IMR-90 (cell line): ENCODE data around the gene PIM3.

Experiments
- BHLHE40 ChIP-seq: fragments of 150-350 bp; IDR thresholded peaks from 2 replicates; pipeline ENCODE4 v1.6.1; 2016; ENCODE audit warnings: mild to moderate bottlenecking, low read depth, low read length
- CEBPB ChIP-seq: IDR thresholded peaks from 2 replicates; pipeline ENCODE4 v1.6.1; 2012; ENCODE audit warnings: low read depth, low read length, improper control_type of control experiment
- CHD1 ChIP-seq: IDR thresholded peaks from 2 replicates; pipeline ENCODE4 v1.6.1; 2012; ENCODE audit warnings: low read depth, low read length, improper control_type of control experiment
- POLR2A ChIP-seq: IDR thresholded peaks from 2 replicates; pipeline ENCODE4 v1.6.1; 2012; ENCODE audit warnings: mild to moderate bottlenecking, low read depth, low read length
- RAD21 ChIP-seq: IDR thresholded peaks from 2 replicates; pipeline ENCODE4 v1.6.1; 2012; ENCODE audit warnings: low read length, improper control_type of control experiment
- RFX5 ChIP-seq: IDR thresholded peaks from 2 replicates; pipeline ENCODE4 v1.8.0; 2012; ENCODE audit warnings: low read depth, mild to moderate bottlenecking, low read length, moderate library complexity
- USF2 ChIP-seq: fragments of 150-350 bp; IDR thresholded peaks from 2 replicates; pipeline ENCODE4 v1.6.1; 2017; ENCODE audit warnings: mild to moderate bottlenecking, antibody characterized with exemption, low read length, low read depth
- TF ChIP-seq, protein P1 (sequence below): conservative IDR thresholded peaks from 2 replicates; pipeline ENCODE4 v1.5.1; 2012; ENCODE audit warnings: mild to moderate bottlenecking, low read depth, low read length, improper control_type of control experiment

DNA sequence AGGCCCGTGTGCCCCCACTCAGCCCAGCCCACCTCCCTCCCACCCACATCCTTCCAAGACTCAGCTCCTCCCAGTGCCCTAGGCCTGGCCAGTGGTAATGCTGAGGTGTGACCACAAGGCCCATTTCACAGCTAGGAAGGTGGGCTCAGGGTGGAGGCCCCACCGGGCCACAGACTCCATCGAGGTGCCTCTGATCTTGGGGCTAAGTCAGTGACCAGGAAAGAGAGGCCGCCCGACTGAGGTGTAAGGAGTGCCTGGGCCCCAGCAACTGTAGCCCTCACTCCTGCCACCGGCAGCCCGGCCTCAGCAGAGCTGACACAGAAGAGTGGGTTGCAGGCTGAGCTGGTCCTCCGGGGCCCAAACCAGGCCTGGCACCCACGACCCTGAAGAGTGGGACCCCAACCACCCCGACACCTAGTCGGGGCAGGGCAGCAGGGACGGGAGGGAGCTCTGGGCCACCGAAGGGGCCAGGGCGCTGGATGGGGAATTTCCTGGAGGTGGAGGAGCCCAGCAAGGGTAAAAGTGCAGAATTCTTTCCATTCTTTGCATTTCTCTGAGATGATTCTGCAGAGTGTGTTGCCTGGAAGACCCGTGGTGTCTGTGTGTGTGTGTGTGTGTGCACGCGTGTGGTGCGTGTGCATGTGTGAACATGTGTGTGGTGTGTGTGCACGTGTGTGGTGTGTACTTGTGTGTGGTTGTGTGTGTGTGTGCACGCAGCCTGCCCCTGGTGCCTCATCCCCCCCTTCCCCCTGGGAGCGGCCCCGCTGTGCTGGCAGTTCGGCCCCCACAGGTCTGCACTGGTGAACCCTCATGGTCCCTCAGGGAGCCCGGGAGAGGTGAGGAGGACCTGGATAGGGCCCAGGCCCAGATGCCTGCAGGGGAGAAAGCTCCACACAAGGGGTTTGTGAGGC is 8.3 kb upstream of the PIM3 start:
- TF ChIP-seq, protein P1, sequence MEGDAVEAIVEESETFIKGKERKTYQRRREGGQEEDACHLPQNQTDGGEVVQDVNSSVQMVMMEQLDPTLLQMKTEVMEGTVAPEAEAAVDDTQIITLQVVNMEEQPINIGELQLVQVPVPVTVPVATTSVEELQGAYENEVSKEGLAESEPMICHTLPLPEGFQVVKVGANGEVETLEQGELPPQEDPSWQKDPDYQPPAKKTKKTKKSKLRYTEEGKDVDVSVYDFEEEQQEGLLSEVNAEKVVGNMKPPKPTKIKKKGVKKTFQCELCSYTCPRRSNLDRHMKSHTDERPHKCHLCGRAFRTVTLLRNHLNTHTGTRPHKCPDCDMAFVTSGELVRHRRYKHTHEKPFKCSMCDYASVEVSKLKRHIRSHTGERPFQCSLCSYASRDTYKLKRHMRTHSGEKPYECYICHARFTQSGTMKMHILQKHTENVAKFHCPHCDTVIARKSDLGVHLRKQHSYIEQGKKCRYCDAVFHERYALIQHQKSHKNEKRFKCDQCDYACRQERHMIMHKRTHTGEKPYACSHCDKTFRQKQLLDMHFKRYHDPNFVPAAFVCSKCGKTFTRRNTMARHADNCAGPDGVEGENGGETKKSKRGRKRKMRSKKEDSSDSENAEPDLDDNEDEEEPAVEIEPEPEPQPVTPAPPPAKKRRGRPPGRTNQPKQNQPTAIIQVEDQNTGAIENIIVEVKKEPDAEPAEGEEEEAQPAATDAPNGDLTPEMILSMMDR = no peak
- TF ChIP-seq RFX5 = no peak
- no peak for TF ChIP-seq POLR2A
- TF ChIP-seq USF2 = no peak
- no peak for TF ChIP-seq CEBPB
- TF ChIP-seq RAD21 = no peak
- peak; percentile 81; the same call in 1 of the 2 replicates for TF ChIP-seq BHLHE40
- no peak for TF ChIP-seq CHD1
